Measurements from ENCODE around the gene MRPS11. TPM values are rescaled to one million over a fixed set of nuclear protein-coding genes. Genes with fewer than 3 reads are reported as not detected.

Gene MRPS11
- total RNA-seq, 1 donor from 2014 or later, result 31.1 TPM

DNA sequence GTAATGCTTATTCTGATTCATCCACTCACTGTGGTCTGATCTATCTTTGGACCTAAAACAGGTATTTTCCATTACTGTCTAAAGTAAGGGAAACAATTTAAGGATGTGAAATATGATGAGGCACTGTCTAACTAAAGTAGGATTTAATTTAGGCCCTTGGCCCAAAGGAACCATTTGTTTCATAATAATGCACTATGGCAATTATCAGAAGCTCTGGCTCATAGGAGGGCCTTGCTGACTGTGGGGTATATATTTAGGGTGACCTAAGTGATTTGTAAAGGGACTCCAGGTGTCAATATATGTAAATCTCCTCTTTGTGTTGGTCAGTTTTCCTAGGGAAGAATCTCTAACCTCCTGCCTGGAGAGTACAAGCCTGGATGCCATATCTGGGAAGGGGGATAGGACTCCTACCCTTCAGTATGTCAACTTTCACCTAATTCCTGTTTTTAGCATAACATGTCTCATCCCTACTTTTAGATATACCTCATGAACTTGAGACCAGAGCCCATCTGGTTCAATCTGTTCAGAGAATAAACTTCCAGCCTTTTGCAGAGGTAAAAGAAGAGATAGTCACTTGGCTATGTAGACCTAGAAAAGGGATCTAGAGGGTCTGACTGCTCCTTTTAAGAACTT is 58.9 kb downstream of the MRPS11 start:
- TF ChIP-seq, protein P1, sequence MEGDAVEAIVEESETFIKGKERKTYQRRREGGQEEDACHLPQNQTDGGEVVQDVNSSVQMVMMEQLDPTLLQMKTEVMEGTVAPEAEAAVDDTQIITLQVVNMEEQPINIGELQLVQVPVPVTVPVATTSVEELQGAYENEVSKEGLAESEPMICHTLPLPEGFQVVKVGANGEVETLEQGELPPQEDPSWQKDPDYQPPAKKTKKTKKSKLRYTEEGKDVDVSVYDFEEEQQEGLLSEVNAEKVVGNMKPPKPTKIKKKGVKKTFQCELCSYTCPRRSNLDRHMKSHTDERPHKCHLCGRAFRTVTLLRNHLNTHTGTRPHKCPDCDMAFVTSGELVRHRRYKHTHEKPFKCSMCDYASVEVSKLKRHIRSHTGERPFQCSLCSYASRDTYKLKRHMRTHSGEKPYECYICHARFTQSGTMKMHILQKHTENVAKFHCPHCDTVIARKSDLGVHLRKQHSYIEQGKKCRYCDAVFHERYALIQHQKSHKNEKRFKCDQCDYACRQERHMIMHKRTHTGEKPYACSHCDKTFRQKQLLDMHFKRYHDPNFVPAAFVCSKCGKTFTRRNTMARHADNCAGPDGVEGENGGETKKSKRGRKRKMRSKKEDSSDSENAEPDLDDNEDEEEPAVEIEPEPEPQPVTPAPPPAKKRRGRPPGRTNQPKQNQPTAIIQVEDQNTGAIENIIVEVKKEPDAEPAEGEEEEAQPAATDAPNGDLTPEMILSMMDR (IDR thresholded peaks at IDR 0.05; ENCODE audit: insufficient read depth, low read length, severe bottlenecking), result no peak

DNA sequence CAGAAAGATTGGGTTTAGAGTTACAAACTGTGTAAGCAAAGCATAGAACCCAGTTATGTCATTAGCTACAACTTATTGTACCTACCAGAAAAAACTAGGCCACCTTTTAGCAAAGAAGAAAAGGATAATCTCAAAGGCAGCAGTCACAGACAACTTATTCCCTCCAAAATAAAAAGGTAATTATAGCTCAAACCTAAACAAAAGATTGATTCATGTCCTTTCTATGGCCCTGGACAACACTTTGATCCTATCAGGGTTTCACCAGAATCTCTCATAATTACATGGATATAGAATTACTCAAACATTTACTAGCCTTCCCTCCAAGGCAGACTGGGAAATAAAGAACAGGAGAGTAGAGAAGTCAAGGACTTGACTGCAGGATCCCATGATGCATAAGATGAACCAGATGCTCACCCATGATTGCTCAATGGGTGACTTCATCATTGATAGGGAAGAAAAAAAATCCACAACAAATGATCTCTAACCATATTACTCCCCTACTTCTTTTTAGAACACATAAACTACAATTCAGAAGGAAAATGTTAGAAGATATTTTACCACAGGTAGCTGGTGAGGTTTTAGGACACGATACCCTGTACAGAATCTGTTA is 61.6 kb downstream of the MRPS11 start:
- TF ChIP-seq, protein P1 (IDR thresholded peaks at IDR 0.05; ENCODE audit: insufficient read depth, low read length, severe bottlenecking), result no peak
- FAIRE-seq (no peak), DNase-seq (ENCODE audit: low read depth) (peak; percentile 40)
- Histone ChIP-seq H3K4me3 (ENCODE audit: low read depth, low read length) (no peak overlapping the region), H3K27me3 (ENCODE audit: control insufficient read depth, insufficient read depth, low read length) (no peaks in the 10 kb centered on the region), H3K36me3 (ENCODE audit: control insufficient read depth, insufficient read depth, low read length) (no peaks in the 10 kb centered on the region)

More for the DNA sequence above, 58.9 kb downstream of the MRPS11 start:
- no peaks in the 10 kb centered on the region for H3K27me3 ChIP-seq (ENCODE audit: control insufficient read depth, insufficient read depth, low read length)
- no peak for DNase-seq (ENCODE audit: low read depth)
- H3K36me3 ChIP-seq (ENCODE audit: control insufficient read depth, insufficient read depth, low read length), result no peaks in the 10 kb centered on the region
- H3K4me3 ChIP-seq (ENCODE audit: low read depth, low read length), result no peak overlapping the region
- FAIRE-seq, result no peak

Other genes with a start within 250 kb of the MRPS11 start
- gene NTRK3, start 211.0 kb upstream of the MRPS11 start, total RNA-seq, result not detected in 2 replicates
- gene MRPL46, start 320 bp upstream of the MRPS11 start, total RNA-seq, result 14.5 and 18.6 TPM in 2 replicates
- 2.4 and 3.2 TPM in 2 replicates for gene DET1, start 79.0 kb downstream of the MRPS11 start, total RNA-seq
- gene AEN, start 153.6 kb downstream of the MRPS11 start, total RNA-seq, result 31.7 and 48.4 TPM in 2 replicates
- gene ISG20, start 171.3 kb downstream of the MRPS11 start, total RNA-seq, result 18.4 and 99.9 TPM in 2 replicates